ENCODE data around the gene PPP2R2C.

- TF ChIP-seq CTCF (conservative IDR thresholded peaks at IDR 0.05; ENCODE audit: low read length) = no peak
- TF ChIP-seq EZH2phosphoT487 (IDR thresholded peaks at IDR 0.05; ENCODE audit: borderline replicate concordance, low read depth, low read length) = no peak
Observed at GRCh38 chr4:6365545-6366086, 106.8 kb downstream of the PPP2R2C start.

All from OCI-LY7 (cell line).